Heart left ventricle (tissue), 13 donors: ENCODE results near the gene CHCHD6.

Experiments used
- CTCF ChIP-seq, 12 donors: fragments of 200-600 bp; sonication (generic) in 4 of 12; IDR thresholded peaks; one replicate each; pipeline versions ENCODE4 v1.5.0 to v1.8.0; 2018 to 2022; ENCODE audit warnings: antibody characterized with exemption in 12 of 12, mild to moderate bottlenecking in 5 of 12
- POLR2A ChIP-seq, 2 donors: fragments of 450-650 bp; IDR thresholded peaks; one replicate each; pipeline ENCODE4 v1.6.1; 2017; ENCODE audit warnings: antibody characterized with exemption in 2 of 2, mild to moderate bottlenecking in 2 of 2, moderate library complexity in 2 of 2
- donor health status: ischemic (EF 13 %, LVEDD 7.1; RV severe dilation, severe dysfunction).
- donor health status: DM: no; HTN: yes; CAD: no.
- donor health status: DM: no; HTN: no; CAD: no.
- donor health status: ischemic (EF 25% LVEDD 6.9; RV normal size, moderate dysfunction).
- donor health status: ischemic (EF 25% LVEDD 5.7; RV mildly dilated, moderate dysfunction).
- donor health status: ischemic (EF 35%, LVEDD 5.7; RV mildly dilated, moderate dysfunction).
- donor health status: nonischemic (EF 11% LVEDD 7.7; RV severe dilation, severe dysfunction).
- donor health status: DM: yes; HTN: yes; CAD: no.
- donor health status: PGD.
- donor health status: ischemic (EF 29% LVEDD 5.4; RV normal size, mild dysfunction).
- donor health status: nonischemic (EF 23%, LVEDD 6.1; RV moderate dilation, normal function).

- no peak for TF ChIP-seq CTCF (IDR thresholded peaks at IDR 0.05)
- TF ChIP-seq POLR2A (IDR thresholded peaks at IDR 0.05): no peak
These were observed 176.9 kb downstream of the CHCHD6 start for GRCh38 chr3:126880901-126881300.
